Stimulated activated CD8-positive, alpha-beta memory T cell treated with anti-CD3 and anti-CD28 coated beads, Interleukin-15, amount 100 ng/mL, for 24 hours (primary cell): ENCODE results near the gene IQCC.
A peak's percentile ranks its signal among the peaks of the same experiment; 100 is the strongest.
"Not testable (repeated sequence)": the region's sequence is repeated elsewhere in the genome, so short reads cannot be mapped to it uniquely, and the experiment has no call there.

Source experiments
- DNase-seq: peaks from one replicate; pipeline ENCODE4 v3.0.0-alpha.2; 2020; ENCODE audit warnings: low read depth

Gene IQCC

DNA sequence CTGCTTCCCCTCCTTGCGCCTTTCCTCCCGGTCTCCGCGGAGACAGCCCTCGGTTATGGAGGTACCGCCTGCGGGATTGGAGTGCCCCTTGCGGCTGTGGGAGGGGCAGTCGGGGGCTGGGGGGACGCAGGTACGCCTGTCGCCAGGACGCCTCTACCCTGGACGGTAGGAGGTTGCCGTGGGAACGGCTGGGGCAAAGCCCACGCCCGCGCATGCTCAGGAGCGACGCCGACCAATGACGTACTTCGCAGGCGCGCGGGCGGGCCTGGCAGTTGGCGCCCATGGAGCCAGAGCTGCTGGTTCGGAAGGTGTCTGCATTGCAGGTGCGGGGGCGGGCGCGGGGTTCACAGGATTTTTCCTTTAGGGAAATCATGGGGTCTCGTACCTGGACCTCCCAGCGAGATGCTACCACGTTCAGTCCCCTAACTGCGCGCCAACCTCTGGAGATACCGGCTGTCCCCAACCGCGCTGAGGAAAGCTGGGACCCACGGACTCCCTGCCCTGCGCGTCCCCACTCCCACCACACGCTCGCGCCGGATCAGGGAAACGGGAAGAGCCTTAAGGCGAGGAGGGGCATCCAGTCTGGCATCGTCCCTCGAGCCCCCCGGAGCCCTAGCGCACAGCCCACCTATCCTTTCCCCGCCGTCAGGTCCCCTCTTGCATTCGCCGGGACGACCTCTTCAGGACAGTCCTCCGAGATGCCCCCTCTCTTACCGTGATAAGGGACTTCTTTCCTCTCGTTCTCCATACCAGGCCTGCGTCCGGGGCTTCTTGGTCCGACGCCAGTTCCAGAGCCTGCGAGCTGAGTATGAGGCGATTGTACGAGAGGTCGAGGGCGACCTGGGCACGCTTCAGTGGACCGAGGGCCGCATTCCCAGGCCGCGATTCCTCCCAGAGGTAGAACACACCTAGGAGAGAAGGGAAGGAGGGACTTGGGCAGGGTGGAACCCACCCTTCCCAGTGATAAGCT is at the start of gene IQCC:
IQCC (plus strand) TSS at position 271 of the 970 bp plus-strand sequence; CDS start at position 282, 11 bp downstream.
- DNase-seq = peak; percentile 62

- no peak for DNase-seq
Observed at GRCh38 chr1:32159189-32159588, 46.3 kb upstream of the IQCC start.

- no peak for DNase-seq
Observed at GRCh38 chr1:32163405-32163804, 42.1 kb upstream of the IQCC start.

DNA sequence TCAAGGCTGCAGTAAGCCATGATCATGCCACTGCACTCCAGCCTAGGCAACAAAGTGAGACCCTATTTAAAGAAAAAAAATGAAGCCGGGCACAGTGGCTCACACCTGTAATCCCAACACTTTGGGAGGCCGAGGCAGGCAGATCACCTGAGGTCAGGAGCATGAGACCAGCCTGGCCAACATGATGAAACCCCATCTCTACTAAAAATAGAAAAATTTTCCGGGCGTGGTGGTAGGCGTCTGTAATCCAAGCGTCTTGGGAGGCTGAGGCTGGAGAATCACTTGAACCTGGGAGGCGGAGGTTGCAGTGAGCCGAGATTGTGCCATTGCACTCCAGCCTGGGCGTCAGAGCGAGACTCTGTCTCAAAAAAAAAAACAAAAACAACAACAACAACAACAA is 39.8 kb upstream of the IQCC start:
- not testable (repeated sequence) for DNase-seq

- DNase-seq = no peak
Observed at GRCh38 chr1:32170991-32171390, 34.5 kb upstream of the IQCC start.

DNA sequence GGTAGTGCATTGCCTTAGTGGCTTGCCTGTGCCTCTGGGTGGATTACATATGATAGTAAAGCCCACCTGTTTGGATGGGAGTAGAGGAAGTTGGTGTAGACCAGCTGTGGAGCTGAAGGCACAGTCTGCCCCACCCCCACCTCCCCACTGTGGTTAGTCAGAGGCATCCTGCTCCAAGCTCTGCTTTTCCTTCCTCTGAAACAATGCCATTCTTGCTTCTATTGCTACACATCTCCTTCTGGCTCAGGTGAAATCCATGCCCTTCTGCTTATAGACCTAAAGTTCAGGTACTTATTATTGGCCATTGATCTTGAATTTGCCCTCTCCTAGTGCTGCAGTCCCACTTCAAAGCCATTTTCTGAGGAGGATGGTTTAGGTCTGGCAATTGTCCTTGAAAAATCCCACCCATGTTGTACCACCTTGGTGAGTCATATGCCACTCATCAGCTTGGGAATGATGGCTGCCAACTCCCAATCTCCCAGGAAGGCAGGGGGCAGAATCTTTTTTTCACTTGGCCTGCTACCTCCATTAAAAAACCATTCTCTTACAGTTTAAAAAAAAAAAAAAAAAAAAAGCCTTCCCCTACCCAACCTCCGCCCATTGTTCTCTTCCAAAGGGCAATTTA is 32.7 kb upstream of the IQCC start:
- no peak for DNase-seq

DNA sequence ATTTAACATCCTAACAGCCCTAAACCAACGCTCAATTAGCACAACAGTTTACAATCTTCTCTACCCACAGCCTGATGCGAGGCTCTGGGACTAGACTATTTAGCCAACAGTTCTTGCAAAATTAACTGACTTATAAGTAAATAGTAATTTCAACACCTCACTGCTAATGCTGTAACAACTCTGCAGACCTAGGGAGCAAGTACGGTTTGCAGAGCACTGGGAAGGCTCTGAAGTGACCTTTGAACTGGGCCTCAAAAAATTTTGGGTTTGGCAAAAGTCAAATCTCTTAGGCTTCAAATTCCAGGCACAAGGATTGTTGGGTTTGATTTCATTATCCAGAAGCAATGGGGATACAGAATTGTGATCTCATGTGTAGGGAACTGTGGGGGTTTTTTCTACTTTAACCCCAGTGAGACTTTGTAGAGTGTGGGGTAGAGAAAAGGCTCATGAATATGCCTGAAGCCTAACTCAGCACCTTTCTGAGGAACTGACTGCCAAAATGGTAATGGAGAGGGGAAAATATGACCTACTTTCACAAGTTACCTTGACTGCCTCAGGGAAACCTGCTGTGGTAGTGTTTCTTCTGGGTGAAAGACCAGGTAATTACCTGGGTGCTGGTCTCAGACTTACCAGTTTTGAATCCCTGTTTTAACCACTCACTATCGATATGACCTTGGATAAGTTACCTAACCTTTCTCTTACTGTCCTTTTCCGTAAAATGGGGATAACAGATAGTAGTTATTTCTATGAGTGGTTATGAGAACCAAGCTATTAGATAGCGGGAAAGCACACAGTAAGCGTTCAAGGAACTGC is 26.9 kb upstream of the IQCC start:
- DNase-seq = no peak

GRCh38 chr1:32179193-32179442 is 26.4 kb upstream of the IQCC start:
- no peak for DNase-seq

GRCh38 chr1:32179443-32180185 is 25.9 kb upstream of the IQCC start, which contains the start of gene TXLNA:
Gene TXLNA, plus strand, starts transcription at chr1:32179675. Its CDS starts 671 bp downstream, at chr1:32180346.
- peak; percentile 80 for DNase-seq

- no peak for DNase-seq
Observed at GRCh38 chr1:32180186-32181060, 25.0 kb upstream of the IQCC start.

- no peak for DNase-seq
Observed at GRCh38 chr1:32181065-32181464, 24.4 kb upstream of the IQCC start.

DNA sequence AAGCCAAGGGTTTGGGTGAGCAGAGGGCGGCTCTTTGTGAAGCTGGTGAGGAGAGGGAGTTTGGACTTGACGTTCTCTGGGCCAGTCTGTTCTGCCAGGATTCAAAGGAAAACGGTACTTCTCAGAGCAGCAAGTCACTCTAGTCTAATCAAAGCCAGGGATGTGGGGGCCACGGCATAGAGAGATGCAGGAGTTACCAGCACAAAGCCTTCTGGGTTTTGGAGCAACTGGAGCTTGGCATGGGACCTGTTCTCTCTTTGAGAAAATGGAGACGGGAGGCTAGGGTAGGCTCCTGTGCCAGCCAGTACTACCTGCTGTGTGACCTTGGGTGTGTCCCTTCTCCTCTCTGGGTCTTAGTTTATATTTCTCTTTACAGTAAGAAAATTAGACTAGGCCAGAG is 23.9 kb upstream of the IQCC start:
- DNase-seq = no peak

DNA sequence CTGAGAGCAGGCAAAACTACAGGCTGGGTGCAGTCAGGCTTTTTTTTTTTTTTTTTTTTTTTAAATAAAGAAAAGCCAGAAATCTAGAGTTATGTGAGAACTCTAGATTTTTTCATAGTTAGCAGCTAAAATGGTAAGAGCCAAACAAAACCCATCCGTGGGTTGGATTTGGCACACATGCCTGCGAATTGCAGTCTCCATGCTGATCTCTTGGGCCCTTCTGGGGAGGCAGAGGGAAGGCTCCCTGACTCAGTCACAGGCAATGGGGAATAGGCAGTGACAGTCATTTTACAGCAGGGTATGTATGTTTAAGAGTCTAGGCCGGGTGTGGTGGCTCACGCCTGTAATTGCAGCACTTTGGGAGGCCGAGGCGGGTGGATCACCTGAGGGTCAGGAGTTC is 23.4 kb upstream of the IQCC start:
- no peak for DNase-seq

GRCh38 chr1:32184650-32185049 is 20.8 kb upstream of the IQCC start:
- DNase-seq = no peak

DNA sequence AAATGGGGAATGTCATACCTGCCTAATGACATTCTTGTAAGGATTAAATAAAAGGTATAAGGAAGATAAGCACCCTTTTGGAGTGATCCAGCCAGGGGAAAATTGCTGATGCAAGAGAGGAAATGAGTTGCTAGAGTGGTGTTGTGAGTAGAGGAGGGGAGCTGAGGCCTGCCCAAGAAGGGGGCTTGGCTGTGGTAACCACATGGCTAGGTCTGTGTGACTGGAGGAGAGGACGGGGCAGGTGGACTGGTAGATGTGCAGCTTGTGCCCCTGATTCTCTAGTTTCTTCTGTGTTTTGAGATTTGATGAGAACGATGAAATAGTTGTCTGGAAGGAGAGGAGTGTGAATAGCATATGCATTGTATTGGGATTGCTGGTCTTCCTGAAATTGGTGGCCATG is 19.4 kb upstream of the IQCC start:
- DNase-seq = no peak

DNA sequence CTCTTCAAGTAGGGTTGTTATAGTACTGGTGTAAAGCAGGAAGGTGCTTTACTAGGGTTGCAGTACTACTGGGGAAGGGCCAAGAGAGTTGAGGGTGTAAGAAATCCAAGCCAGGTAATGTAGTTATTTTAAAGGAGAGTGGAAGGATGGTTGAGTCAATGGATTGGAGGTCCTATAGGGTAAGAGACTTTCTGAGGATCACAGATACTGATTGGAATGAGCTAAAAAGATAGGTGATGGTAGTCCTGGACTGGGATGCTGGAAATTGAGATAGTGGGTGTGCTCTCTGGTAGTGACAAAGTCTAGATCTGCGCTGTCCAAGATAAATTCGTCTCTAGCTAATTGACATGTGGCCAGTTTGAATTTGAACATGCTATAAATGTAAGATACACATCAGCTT is 19.0 kb upstream of the IQCC start:
- DNase-seq = no peak

- DNase-seq = no peak
Observed at GRCh38 chr1:32187850-32188249, 17.6 kb upstream of the IQCC start.

GRCh38 chr1:32192220-32192948 is 13.1 kb upstream of the IQCC start:
- no peak for DNase-seq

- no peak for DNase-seq
Observed at GRCh38 chr1:32194984-32195383, 10.5 kb upstream of the IQCC start.

GRCh38 chr1:32195531-32195930 is 9.9 kb upstream of the IQCC start:
- DNase-seq = no peak
